Measurements from ENCODE around the gene NFIL3.
A peak's percentile ranks its signal among the peaks of the same experiment; 100 is the strongest.

Gene NFIL3

GRCh38 chr9:91364702-91365101 is 58.9 kb downstream of the NFIL3 start:
- intact Hi-C loops (cut with DNase I) = loop anchor here (5.0 kb wide), 1 partner anchor 167 kb away; no protein-coding TSS in a partner anchor

DNA sequence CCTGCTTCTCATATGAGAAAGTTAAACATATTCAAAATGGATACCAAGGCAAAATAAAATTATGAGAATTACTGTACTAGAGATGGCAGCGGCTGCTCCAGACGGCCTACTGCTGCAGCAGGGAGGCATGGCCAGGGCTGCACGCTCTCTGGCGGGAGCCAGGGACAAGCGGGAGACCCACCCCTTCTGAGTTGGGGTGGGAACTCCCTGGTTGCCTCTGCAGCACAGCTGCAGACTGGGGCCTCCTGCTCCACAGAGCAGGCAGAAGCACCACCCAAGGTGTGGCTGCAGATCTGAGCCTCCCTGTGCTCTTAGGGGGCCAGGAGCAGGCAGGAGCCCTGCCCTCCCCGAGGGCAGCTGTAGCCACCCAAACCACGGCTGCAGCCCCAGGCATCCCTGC is 59.6 kb downstream of the NFIL3 start:
- intact Hi-C loops (cut with DNase I) = loop anchor here (5.0 kb wide), 1 partner anchor 167 kb away; no protein-coding TSS in a partner anchor
- DNase-seq = peak in 1 of 10 donors; percentile 72

More at GRCh38 chr9:91364702-91365101, 58.9 kb downstream of the NFIL3 start:
- no peak for DNase-seq

GRCh38 chr9:91362051-91362611 is 61.5 kb downstream of the NFIL3 start:
- intact Hi-C loops (cut with DNase I) = loop anchor here (2.0 to 5.0 kb wide), 2 partner anchors 61 to 165 kb away; partner anchors contain the start of gene NFIL3
- DNase-seq = no peak

- DNase-seq = peak; percentile 76 to 98 (median 84)
- intact Hi-C loops (cut with DNase I) = loop anchor here (2.0 to 5.0 kb wide), 2 partner anchors 61 to 164 kb away; partner anchors contain the start of gene NFIL3
Measured at GRCh38 chr9:91361291-91362050, 62.2 kb downstream of the NFIL3 start, which contains the start of gene AUH. TSS of gene AUH (minus strand) at chr9:91361918. CDS start at chr9:91361889, 29 bp downstream.

GRCh38 chr9:91360551-91361290 is 62.9 kb downstream of the NFIL3 start:
- no peak for DNase-seq

DNA sequence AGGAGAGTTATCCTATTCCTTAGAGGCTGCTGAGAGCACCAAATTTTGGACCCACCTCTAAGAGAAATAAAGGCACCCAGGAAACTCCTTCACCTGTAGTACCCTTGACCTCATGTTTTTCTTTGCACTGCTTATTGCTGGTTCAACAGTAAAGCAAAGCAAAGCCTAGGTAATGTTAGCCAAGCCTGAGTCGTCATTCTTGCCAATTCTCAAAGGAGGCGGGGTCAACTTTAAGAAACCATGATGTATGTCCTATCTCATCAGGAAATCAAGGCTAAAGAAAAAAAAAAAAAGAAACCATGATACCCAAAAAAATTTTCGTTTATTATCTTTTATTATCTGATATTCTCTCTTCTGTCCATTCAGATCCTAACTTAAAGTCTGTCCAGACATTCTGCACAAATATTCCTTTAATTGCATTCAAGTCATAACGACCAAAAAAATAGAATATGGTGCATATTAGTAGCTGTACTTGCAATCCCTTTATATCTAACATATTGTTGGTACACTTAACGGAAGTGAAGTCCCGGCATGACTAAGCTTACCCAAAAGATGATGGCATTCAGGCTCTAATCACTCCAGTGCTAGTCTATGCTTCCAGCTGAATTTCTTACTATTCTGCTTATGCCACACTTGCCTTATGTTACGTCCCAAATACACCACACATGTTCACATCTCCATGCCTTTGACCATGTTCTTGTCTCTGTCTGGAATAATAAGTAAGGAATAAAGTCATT is 63.7 kb downstream of the NFIL3 start:
- no peak for DNase-seq
- intact Hi-C loops (cut with DNase I) = loop anchor here (5.0 kb wide), 1 partner anchor 163 kb away; no protein-coding TSS in a partner anchor

More at GRCh38 chr9:91360551-91361290, 62.9 kb downstream of the NFIL3 start:
- intact Hi-C loops (cut with DNase I) = loop anchor here (5.0 kb wide), 1 partner anchor 163 kb away; no protein-coding TSS in a partner anchor

DNA sequence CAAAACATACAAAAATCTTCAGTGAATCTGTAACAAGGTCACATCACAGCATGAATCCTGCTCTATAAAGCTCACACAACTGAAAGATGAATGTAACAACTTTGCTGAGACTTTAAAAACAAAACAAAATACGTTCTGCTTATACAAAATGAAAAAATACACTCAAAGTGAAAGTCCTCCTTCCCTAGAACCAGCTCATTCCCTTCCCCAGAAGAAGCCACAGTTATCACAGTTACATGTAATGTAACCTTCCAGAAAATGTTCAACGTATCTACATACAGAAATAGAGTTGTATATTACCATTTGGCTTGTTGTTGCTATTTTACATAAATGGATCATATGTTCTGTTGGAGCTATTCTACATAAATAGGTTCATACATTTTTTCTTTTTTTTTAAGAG is 64.5 kb downstream of the NFIL3 start:
- intact Hi-C loops (cut with DNase I) = no loop called here
- no peak for DNase-seq

All from posterior cingulate gyrus (tissue), 11 donors.